Tibial nerve (tissue), 3 donors: ENCODE measurements around the gene GJA10.

Experiments
- POLR2A ChIP-seq, 2 donors: fragments of 450-650 bp; IDR thresholded peaks; one replicate each; pipeline ENCODE4 v1.6.1; 2017; ENCODE audit warnings: antibody characterized with exemption in 2 of 2, mild to moderate bottlenecking in 2 of 2, moderate library complexity in 2 of 2
- TF ChIP-seq, protein P1 (sequence below), 5 experiments: fragments of 200-600 bp in 3 of 5; fragments of 450-650 bp in 2 of 5; sonication (generic) in 3 of 5; IDR thresholded peaks; one replicate each; pipeline ENCODE4 v1.5.1; 2016 to 2019; ENCODE audit warnings: antibody characterized with exemption in 5 of 5, mild to moderate bottlenecking in 3 of 5, moderate library complexity in 2 of 5

DNA sequence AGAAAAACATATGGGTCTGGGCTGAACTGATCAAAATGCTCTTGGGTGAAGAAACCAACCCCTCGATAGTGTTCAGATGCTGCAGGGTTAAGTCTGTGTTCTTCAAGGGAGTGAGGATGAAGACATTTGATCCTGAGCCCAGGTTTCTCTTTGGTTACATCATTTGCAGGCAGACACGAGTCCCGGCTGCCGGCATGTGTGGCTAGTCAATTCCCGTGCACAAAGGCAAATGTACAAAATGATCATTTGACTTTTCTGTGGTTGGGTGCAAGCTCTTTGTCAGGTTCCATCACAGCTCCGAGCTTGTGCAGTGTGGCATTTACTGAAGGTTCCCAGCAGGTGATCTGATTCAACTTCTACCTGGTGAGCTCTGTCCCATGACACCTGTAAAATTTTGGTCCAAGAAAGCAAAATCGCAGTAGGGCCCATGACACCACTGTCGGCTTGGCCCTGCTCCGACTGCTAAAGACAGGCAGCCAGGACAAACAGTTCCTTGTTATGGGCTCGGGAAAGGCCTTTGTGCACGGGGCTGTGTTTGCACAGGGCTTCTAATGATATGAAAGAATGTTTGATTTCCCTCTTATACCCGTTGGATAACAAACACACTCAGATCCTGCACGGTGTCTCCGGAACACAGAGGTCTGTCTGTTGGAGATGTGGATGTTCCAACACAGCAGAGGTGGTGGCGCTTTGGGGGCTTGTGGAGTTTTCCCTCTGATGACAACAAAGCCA lies 46.9 kb downstream of the GJA10 start:
- TF ChIP-seq, protein P1, sequence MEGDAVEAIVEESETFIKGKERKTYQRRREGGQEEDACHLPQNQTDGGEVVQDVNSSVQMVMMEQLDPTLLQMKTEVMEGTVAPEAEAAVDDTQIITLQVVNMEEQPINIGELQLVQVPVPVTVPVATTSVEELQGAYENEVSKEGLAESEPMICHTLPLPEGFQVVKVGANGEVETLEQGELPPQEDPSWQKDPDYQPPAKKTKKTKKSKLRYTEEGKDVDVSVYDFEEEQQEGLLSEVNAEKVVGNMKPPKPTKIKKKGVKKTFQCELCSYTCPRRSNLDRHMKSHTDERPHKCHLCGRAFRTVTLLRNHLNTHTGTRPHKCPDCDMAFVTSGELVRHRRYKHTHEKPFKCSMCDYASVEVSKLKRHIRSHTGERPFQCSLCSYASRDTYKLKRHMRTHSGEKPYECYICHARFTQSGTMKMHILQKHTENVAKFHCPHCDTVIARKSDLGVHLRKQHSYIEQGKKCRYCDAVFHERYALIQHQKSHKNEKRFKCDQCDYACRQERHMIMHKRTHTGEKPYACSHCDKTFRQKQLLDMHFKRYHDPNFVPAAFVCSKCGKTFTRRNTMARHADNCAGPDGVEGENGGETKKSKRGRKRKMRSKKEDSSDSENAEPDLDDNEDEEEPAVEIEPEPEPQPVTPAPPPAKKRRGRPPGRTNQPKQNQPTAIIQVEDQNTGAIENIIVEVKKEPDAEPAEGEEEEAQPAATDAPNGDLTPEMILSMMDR (IDR thresholded peaks at IDR 0.05): no peak
- TF ChIP-seq POLR2A (IDR thresholded peaks at IDR 0.05): no peak
